Measurements from ENCODE around the gene MAVS.
"Not testable (repeated sequence)": the region's sequence is repeated elsewhere in the genome, so short reads cannot be mapped to it uniquely, and the experiment has no call there.

Gene MAVS

DNA sequence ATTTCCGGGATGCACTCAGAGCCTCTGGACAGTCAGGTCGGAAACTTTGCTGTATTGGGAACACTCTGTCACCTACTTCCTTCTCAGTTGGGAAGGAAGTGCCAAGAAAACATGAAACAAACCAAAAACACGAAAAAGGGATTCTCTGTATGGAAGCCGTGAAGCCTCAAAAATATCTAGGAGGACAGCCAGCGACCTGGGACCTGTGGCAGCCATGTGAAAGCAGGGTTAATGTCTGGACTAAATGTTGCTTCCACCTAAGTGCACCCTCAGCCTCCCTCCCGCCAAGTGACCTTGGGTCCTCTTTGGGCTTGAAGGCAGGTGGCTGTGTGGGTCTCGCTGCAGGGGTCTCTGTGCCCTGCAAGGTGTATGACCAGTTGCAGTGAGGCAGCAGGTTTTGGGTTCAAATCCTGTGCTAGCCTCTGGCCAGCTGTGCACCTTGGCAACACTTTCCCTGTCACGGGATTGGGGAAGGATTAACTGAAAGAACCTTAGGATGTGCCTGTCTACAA, 851 bp downstream of the MAVS start:
- no peak for DNase-seq (ENCODE audit: low read depth in 2 of 2)

DNA sequence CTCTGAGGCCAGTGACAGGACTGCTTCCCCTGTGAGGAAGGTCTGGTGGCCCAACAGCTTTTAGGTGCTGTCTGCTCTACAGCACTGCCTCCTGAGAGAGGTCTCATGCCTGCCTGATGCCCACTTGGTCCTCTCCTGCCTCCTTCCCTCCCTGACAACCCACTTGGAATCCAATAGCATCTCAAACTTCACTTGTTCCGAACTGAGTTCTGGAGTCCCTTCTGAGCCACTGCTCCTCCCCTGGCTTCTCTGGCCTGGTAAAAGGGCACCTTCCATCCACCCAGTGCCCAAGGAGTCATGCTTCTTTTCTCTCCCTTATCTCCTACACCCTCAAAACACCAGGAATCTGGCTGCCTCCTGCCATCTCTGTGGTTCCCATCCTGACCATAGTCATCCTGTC, 1.9 kb downstream of the MAVS start:
- no peak for DNase-seq (ENCODE audit: low read depth in 2 of 2)

DNA sequence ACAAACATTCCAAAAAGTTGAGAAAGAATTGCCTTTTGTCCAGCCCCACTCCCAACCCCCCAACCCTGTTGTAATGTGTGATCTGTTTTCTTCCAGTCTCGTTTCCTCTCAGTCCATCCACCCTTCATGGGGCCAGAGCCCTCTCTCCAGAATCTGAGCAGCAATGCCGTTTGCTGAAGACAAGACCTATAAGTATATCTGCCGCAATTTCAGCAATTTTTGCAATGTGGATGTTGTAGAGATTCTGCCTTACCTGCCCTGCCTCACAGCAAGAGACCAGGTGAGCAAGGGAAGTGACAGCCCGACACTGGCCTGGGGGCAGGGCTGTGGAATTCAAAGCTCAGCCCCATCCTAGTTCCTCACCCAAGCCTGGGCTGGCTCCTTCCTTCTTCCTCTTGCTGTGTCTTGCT, 7.8 kb downstream of the MAVS start:
- no peak for DNase-seq (ENCODE audit: low read depth in 2 of 2)

DNA sequence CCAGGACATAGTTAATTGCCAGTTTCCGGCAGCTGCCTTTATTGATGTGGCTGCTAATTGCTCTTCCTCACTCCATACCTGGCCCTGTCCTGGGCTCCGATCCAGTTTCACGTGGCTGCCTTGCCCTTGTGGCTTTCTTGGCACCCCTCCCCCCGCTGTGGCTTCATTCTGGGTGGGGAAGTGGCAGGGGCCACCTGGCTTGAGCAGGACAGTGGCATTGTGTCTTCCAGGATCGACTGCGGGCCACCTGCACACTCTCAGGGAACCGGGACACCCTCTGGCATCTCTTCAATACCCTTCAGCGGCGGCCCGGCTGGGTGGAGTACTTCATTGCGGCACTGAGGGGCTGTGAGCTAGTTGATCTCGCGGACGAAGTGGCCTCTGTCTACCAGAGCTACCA, 10.8 kb downstream of the MAVS start:
- no peak for DNase-seq (ENCODE audit: low read depth in 2 of 2)

DNA sequence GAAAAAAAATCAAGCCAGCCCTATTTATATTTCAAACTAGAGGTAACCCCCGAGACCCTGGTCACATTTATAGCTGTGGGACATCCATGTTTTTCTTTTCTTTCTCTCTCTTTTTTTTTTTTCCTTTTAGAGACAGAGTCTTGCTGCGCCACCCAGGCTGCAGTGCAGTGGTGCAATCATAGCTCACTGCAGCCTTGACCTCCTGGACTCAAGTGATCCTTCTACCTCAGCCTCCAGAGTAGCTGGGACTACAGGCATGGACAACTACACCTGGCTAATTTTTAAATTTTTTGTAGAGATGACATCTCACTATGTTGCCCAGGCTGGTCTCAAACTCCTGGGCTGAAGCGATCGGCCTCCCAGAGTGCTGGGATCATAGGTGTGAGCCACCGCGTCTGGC, 12.1 kb downstream of the MAVS start:
- DNase-seq (ENCODE audit: low read depth in 2 of 2) = no peak

DNA sequence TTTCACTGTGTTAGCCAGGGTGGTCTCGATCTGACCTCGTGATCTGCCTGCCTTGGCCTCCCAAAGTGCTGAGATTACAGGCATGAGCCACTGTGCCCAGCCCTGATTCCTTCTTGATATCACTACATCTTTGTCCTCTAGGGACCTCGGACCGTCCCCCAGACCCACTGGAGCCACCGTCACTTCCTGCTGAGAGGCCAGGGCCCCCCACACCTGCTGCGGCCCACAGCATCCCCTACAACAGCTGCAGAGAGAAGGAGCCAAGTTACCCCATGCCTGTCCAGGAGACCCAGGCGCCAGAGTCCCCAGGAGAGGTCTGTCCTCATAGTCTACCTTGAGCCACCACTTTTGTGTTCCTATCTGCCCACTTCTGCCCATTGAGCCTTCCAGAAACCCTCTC, 14.6 kb downstream of the MAVS start:
- no peak for DNase-seq (ENCODE audit: low read depth in 2 of 2)

DNA sequence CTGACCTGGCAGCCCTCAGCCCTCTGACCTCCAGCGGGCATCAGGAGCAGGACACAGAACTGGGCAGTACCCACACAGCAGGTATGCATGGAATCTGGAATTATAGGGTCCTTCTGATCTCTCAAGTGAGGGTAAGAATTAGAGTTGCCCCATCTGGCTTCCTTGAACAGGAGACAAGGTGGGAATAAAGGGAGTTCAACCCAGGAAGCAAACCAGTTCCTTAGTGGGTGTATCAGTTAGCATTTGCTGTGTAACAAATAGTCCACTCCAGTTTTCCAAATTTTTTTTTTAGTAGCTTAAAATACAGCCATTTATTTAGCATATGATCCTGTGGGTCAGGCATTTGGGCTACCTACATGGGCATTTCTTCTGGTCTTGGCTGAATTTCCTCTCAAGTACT, 15.7 kb downstream of the MAVS start:
- DNase-seq (ENCODE audit: low read depth in 2 of 2) = no peak

DNA sequence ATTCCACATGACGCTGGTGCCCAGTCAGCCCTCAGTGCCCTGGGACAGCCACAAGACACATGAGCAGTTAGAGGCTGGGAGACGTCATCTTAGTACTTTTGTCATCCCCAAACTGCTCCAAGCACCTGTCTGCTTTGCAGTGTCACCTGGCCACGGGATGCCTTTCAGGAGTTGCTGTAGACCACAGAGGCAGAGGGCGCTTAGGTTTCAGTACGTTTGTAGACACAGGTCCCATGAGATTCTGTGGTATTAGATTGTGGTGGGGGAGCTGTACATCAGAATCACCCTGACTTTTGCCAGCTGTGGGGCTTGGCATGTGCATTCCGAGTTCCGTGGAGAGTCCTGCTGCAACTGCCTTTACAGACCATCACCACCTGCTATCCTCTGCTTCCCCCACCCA, 16.7 kb downstream of the MAVS start:
- DNase-seq (ENCODE audit: low read depth in 2 of 2) = no peak

DNA sequence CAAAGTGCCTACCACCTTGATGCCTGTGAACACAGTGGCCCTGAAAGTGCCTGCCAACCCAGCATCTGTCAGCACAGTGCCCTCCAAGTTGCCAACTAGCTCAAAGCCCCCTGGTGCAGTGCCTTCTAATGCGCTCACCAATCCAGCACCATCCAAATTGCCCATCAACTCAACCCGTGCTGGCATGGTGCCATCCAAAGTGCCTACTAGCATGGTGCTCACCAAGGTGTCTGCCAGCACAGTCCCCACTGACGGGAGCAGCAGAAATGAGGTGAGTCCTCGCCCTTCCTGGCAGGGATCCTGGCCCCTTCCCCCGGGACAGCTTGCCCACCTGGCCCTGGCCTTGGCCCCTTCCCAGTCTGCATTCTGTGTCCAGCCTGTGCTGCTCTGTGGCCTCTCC, 17.9 kb downstream of the MAVS start:
- DNase-seq (ENCODE audit: low read depth in 2 of 2) = no peak

DNA sequence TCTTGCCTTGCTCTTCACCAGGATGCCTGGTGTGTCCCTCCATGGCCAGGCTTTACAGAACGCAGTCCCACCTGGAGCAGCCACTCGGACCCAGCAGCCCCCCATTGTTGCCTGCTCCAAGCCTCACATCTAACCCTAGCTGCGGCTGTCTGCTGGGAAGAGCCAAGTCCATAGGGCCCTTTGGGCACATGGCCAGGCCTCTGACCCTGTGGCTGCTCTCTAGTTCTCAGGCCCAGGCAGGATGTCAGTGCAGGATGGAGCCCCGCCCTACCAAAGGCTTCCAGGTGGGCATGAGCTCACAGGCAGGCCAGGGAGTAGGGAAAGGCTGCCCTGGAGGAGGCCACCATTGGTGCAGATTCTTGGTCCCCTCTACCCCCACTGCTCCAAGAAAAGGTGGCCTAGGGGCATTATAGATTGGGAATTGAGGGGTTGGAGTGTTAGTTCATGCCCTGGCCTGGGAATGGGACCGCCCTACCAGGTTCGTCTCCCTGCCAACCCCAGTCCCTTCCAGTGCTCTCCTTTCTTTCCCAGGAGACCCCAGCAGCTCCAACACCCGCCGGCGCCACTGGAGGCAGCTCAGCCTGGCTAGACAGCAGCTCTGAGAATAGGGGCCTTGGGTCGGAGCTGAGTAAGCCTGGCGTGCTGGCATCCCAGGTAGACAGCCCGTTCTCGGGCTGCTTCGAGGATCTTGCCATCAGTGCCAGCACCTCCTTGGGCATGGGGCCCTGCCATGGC, 18.7 kb downstream of the MAVS start:
- DNase-seq (ENCODE audit: low read depth in 2 of 2) = no peak

DNA sequence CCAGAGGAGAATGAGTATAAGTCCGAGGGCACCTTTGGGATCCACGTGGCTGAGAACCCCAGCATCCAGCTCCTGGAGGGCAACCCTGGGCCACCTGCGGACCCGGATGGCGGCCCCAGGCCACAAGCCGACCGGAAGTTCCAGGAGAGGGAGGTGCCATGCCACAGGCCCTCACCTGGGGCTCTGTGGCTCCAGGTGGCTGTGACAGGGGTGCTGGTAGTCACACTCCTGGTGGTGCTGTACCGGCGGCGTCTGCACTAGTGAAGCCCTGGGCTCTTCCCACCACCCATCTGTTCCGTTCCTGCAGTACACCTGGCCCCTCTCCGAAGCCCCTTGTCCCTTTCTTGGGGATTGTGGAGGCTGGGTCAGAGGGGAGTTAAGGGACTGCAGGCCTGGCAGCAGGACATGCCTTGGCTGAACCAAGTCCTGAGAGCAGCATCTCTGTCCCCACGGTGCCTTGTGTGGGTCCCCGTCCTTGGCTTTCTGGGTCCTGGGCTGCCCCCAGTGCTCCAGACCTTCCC, 19.3 kb downstream of the MAVS start:
- DNase-seq (ENCODE audit: low read depth in 2 of 2) = no peak

DNA sequence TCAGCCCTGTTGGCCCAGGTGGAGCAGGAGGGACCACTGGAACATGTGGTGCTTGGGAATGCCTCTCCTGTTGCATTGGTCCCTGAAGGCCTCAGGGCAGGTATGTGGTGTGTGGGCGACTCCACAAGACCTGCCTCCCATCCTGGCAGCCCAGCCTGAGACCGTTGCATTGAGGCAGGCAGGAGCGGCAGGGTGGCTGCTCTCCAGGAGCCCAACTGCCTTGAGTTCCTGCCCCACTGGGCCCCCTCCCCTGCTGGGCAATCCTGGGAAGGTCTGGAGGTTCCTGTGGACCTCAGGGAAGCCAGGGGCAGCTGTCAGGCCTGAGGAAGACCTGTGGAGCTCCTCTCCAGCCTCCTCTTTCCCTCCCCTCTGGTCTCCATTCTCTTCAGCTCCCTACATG, 19.8 kb downstream of the MAVS start:
- DNase-seq (ENCODE audit: low read depth in 2 of 2) = no peak

DNA sequence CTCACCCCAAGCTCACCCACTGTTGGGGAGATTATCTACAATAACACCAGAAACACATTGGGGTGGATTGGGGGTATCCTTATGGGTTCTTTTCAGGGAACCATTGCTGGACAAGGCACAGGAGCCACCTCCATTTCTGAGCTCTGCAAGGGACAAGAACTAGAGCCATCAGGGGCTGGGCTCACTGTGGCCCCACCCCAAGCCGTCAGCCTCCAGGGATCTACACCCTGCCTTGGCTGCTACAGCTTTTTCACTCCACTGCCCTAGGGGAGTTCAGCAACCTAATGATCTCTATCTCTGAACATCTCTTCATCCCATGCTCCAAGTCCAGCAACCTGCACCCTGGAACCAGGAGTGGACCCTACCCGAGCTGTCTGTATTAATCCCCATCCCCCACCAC, 21.2 kb downstream of the MAVS start:
- DNase-seq (ENCODE audit: low read depth in 2 of 2) = no peak

DNA sequence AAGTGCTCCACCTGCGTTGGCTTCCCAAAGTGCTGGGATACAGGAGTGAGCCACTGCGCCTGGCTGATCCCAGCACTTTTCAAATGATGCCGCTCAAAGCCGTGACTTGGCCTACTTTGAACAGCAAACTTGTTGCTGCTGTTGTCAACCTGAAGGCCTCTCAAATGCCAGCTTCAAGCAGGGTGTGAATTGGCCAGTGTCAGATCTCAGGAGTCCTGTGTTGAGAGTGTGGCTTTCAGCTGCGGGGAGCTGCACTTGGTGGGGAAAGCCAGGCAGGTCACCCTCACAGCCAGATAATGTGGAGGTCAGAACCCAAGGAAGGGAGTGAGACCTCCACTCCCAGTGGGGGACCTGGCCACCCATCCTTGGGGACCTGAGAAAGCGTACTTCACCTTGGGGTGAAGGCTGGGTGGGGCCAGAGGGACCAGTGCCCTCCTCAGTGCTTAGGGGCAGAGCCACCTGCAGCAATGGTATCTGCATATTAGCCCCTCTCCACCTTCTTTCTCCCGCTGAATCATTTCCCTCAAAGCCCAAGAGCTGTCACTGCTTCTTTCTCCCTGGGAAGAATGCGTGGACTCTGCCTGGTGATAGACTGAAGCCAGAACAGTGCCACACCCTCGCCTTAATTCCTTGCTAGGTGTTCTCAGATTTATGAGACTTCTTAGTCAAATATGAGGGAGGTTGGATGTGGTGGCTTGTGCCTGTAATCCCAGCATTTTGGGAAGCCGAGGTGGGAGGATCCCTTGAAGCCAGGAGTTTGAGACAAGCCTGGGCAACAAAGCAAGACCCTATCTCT, 23.4 kb downstream of the MAVS start:
- DNase-seq (ENCODE audit: low read depth in 2 of 2) = no peak

DNA sequence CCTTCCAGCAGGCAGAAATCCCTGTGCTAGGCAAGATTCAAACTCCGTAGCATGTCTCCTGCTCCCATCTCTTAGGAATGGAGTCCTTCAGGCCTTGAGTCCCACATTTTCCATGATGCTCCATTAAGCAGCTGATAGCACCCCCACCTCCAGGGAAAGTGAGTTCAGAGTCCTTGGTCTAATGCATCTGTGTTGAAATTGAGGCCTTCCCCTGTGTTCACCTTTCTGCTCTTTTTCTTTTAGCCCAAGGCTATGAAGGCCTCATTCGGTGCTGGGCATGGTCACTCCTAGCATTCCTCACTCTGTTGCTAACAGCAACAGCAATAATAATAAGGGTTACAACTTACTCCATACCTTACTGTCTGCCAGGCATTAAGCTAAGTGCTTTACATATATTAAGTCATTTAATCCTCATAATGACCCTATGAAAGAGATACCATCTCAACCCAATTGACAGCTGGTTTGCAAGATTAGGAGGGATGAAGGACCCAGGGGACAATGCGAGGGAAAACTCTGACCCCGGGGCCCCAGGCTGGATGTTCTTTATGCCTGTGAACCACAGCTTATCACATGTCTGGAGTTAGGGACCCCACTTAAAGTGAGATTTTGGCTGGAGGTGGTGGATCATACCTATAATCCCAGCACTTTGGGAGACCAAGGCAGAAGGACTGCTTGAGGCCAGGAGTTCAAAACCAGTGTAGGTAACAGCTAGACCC, 25.1 kb downstream of the MAVS start:
- no peak for DNase-seq (ENCODE audit: low read depth in 2 of 2)

DNA sequence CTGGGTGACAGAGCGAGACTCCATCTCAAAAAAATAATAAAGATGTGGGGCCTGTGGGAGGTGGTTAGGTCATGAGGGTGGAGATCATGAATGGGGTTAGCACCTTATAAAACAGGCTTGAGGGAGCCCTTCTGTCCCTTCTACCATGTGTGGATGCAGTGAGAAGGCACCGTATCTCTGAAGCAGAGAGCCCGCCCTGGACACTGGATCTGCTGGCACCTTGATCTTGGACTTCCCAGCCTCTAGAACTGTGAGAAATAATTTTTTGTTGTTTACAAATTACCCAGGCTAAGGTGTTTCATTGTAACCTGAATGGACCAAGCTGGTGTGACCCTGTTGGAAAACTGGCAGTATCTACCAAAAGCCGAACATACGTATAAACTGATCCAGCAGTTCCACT, 26.9 kb downstream of the MAVS start:
- DNase-seq (ENCODE audit: low read depth in 2 of 2) = no peak

DNA sequence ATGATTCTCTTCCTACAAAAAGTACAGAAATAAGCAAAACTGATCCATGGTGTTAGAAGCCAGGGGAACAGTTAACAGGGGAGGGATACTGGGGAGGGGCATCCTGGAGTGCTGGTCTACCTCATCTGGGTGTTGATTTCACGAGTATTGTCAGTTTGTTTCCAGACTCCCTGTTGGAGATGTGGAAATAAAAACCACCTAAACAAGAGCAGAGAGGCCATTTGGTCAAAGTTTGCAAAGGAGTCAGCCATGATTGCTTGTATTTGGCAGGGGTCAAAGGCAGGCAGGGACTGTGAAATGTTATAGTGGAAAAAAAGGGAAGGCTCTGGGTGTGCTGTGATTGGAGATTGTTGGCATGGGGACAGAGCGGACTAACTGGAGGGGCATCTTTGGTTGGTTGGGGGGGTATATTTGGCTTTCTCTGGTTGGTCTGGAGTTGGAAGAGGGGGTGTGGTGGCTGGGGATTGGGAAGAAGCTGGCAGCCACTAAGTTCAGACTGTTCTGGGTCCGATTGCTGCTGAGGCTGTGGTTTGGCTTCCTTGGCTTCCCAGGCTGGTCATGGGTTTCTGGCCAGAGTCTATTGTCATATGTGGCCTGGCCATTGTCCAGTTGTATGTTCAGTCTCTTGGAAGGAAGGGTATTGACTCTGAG, 27.7 kb downstream of the MAVS start:
- no peak for DNase-seq (ENCODE audit: low read depth in 2 of 2)

DNA sequence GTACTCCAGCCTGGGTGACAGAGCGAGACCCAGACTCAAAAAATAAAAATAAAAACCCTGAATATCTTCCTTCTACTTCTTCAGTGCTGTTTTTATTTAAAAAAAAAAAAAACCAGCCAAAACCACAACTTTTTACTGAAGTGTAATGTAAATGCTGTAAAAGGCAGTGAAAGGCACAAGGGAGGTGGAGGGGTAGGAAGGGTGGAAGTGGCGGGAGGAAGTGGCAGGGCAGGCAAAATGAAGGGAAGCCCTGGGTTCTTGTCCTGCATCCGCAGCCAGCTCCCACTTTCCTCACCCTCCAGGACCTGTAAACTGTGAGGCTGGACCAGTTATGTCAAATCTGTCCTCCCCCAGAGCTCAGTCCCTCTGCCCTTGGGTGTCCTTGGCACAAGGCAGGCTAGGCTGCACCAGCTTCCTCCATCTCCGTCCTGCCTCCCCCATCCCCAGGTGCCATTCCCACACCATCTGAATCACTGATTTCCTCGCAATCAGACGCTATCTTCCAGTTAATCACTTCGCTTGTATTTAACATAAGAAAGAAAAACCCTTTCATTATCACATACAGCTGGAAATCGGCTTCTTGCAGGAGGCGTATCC, 28.8 kb downstream of the MAVS start:
- DNase-seq (ENCODE audit: low read depth in 2 of 2) = no peak

DNA sequence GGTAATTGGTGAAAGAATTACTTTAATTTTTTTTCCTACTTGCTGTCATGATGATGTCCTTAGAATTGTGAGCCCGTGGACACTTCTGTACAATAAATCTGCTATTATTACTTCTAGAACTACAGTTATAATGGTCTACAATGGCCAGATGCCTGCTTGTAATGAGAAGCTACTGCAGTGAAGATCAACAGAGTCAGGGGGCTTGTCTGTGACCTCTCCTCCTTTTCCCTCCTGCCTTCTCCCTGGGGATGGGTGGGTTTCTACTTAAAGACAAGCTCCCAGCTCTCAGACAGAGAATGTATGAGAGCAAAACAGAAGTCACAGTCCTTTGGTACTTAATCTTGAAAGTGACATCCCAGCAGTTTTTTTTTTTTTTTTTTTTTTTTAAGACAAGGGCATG, 29.4 kb downstream of the MAVS start:
- DNase-seq (ENCODE audit: low read depth in 2 of 2) = no peak

DNA sequence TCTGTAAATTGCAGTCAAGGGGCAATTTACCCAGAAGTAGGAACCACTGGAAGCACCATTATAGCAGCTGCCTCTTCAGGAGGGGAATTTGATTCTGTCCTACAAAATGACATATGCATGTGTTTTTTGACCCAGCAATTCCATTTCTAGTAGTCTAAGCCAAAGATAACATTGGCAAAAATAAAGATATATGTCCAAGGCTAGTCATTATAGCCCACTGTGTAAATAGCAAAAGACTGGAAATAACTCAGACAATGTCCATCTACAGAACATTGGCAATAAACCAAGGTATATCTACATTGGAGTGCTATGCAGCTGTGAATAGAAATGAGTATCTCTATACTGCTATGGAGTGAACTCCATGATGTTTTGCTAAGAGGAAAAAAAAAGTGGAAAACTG, 30.0 kb downstream of the MAVS start:
- DNase-seq (ENCODE audit: low read depth in 2 of 2) = no peak

DNA sequence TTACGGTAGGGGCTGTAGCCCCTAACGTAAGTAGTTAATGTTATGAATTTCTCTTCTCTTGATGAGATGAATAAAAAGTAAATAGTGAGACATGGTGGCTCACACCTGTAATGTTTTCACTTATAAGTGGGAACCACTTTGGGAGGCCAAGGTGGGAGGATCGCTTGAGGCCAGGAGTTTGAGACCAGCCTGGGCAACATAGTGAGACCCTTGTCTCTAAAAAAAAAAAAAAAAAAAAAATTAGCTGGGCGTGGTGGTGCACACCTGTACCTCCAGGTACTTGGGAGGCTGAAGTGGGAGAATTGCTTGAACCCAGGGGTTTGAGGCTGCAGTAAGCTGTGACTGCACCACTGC, 32.3 kb downstream of the MAVS start:
- not testable (repeated sequence) for DNase-seq (ENCODE audit: low read depth in 2 of 2)

DNA sequence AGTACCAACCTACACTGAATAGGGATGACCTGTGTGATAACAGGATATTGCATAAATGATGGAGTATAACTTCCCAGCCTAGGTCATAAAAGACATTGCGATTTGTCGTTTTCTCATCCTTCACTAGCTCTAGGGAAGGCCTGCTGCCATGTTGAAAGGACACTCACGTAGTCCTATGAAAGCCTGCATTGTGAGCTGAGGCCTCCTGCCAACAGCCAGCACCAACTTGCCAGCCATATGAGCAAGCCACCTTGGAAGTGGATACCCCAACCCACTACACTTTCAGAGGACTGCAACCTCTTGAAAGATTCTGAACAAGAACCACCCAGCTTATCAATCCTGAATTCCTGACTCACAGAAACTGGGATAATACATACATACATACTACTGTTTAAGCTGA, 39.1 kb downstream of the MAVS start:
- no peak for DNase-seq (ENCODE audit: low read depth in 2 of 2)

Data from stimulated activated CD8-positive, alpha-beta memory T cell treated with anti-CD3 and anti-CD28 coated beads, Interleukin-7, amount 100 ng/mL, for 1 hour (primary cell).